K562 (cell line): Measurements from ENCODE around the gene IGF1R. TPM values are rescaled to one million over a fixed set of nuclear protein-coding genes. Genes with fewer than 3 reads are reported as not detected.

ENCODE experiments used
- ATAC-seq: fragments of 200-7000 bp; cut with Tn5 transposase; 3 replicates; pipeline ENCODE4 v1.9.1; 2020; ENCODE audit warnings: moderate library complexity
- BruUV-seq: library from RNA; stranded (reverse); fragments of 400-500 nt; replicated peaks from 2 replicates; lab custom pipeline; 2021; lab: Mats Ljungman, UMichigan
- CTCF ChIA-PET: fragments of 300-600 bp; formaldehyde crosslinking; extraction: SDS; loops from one replicate; lab custom pipeline; 2021; ENCODE audit warnings: low intra/inter-chr PET ratio; lab: Yijun Ruan, JAX
- POLR2A ChIA-PET: fragments of 300-600, 350-650 bp; sonication (Branson Sonifier 250); formaldehyde crosslinking; extraction: SDS; loops from one replicate; lab custom pipeline; 2021; ENCODE audit warnings: antibody characterized with exemption, inconsistent platforms; lab: Yijun Ruan, JAX
- DNase-seq, 4 experiments: peaks; one replicate each; pipeline versions ENCODE4 v3.0.0 to v3.0.0-alpha.2; 2011 to 2018; ENCODE audit warnings: low spot score in 3 of 4, mixed read lengths in 3 of 4; ENCODE audit errors: extremely low read depth in 1 of 4
- FAIRE-seq: peaks from 2 replicates; lab custom pipeline; 2011; peaks lifted over from hg19 to GRCh38; lab: Jason Lieb, UNC
- H2AFZ ChIP-seq: 2 replicates; pipeline ENCODE4 v1.6.0; 2011; ENCODE audit warnings: low read depth, low read length, control low read depth, inconsistent platforms
- H3K27ac ChIP-seq: fragments of 200-600 bp; 3 replicates; pipeline ENCODE4 v1.8.0; 2011; ENCODE audit warnings: low read depth, mild to moderate bottlenecking, control low read depth, inconsistent platforms, low read length, moderate library complexity, mixed read lengths; ENCODE audit errors: extremely low read depth
- H3K27me3 ChIP-seq, 2 experiments: fragments of 300-600 bp in 1 of 2; 2 replicates in 1 of 2; 3 replicates in 1 of 2; pipeline versions ENCODE4 v1.6.0 to v1.8.0; 2011; ENCODE audit warnings: inconsistent platforms in 2 of 2, low read length in 2 of 2, mild to moderate bottlenecking in 1 of 2, mixed read lengths in 1 of 2, moderate library complexity in 1 of 2; ENCODE audit not compliant: control insufficient read depth in 2 of 2, insufficient read depth in 2 of 2
- H3K36me3 ChIP-seq: fragments of 300-600 bp; 3 replicates; pipeline ENCODE4 v1.8.0; 2011; ENCODE audit warnings: mild to moderate bottlenecking, low read length, inconsistent platforms; ENCODE audit not compliant: control insufficient read depth, insufficient read depth
- H3K4me1 ChIP-seq, 2 experiments: fragments of 200-600 bp in 1 of 2; replicated peaks in 1 of 2; 2 replicates in 1 of 2; 3 replicates in 1 of 2; pipeline versions ENCODE4 v1.5.1 to v1.8.0; 2011; ENCODE audit warnings: inconsistent platforms in 2 of 2, low read length in 2 of 2, mild to moderate bottlenecking in 1 of 2, mixed read lengths in 1 of 2, moderate library complexity in 1 of 2; ENCODE audit not compliant: control insufficient read depth in 2 of 2, insufficient read depth in 2 of 2
- H3K4me2 ChIP-seq: 2 replicates; pipeline ENCODE4 v1.6.1; 2011; ENCODE audit warnings: low read length, control low read depth, inconsistent platforms, mixed read lengths; ENCODE audit not compliant: insufficient read depth
- H3K4me3 ChIP-seq: fragments of 200-600 bp; sonication (generic), shearing (Covaris generic); 2 replicates; pipeline ENCODE4 v1.5.1; 2016; ENCODE audit warnings: control low read depth, inconsistent platforms
- H3K79me2 ChIP-seq: fragments of 200-600 bp; 3 replicates; pipeline ENCODE4 v1.8.0; 2011; ENCODE audit warnings: low read length, inconsistent platforms; ENCODE audit not compliant: control insufficient read depth, insufficient read depth
- H3K9ac ChIP-seq, 2 experiments: 2 replicates each; pipeline versions ENCODE4 v1.6.0 to v1.6.1; 2011; ENCODE audit warnings: low read depth in 2 of 2, low read length in 2 of 2, control low read depth in 1 of 2, inconsistent platforms in 1 of 2, mild to moderate bottlenecking in 1 of 2, mixed read lengths in 1 of 2; ENCODE audit not compliant: insufficient read depth in 1 of 2
- H3K9me1 ChIP-seq: one replicate; pipeline ENCODE4 v1.6.0; 2011; ENCODE audit warnings: inconsistent platforms, mild to moderate bottlenecking, low read length, moderate library complexity; ENCODE audit not compliant: control insufficient read depth, insufficient read depth
- H3K9me3 ChIP-seq: replicated peaks from 2 replicates; pipeline ENCODE4 v1.5.1; 2011; ENCODE audit warnings: low read depth, low read length, inconsistent platforms; ENCODE audit not compliant: control insufficient read depth, insufficient read depth
- H4K20me1 ChIP-seq: replicated peaks from 2 replicates; pipeline ENCODE4 v1.6.1; 2011; ENCODE audit warnings: low read length, inconsistent platforms, mixed read lengths; ENCODE audit not compliant: control insufficient read depth, insufficient read depth
- CTCFL ChIP-seq: IDR thresholded peaks from 2 replicates; pipeline ENCODE4 v1.6.1; 2011; ENCODE audit warnings: borderline replicate concordance, low read depth, mild to moderate bottlenecking, moderate library complexity, low read length; ENCODE audit not compliant: insufficient read depth, poor library complexity, severe bottlenecking
- KDM4B ChIP-seq, 2 experiments: fragments of 450-650 bp in 1 of 2; sonication (generic) in 1 of 2; IDR thresholded peaks; 2 replicates each; pipeline ENCODE4 v1.6.1; 2016 to 2017; ENCODE audit warnings: borderline replicate concordance in 2 of 2, antibody characterized with exemption in 1 of 2, low read depth in 1 of 2, mild to moderate bottlenecking in 1 of 2
- KDM5B ChIP-seq: fragments of 200-600 bp; sonication (generic); IDR thresholded peaks from 2 replicates; pipeline ENCODE4 v1.6.1; 2012; ENCODE audit warnings: low read depth, mild to moderate bottlenecking, moderate library complexity, low read length, control low read depth, inconsistent platforms; ENCODE audit not compliant: insufficient replicate concordance
- POLR2AphosphoS5 ChIP-seq: IDR thresholded peaks from 2 replicates; pipeline ENCODE4 v1.6.1; 2011; ENCODE audit warnings: mild to moderate bottlenecking, low read depth, low read length, moderate library complexity; ENCODE audit not compliant: control insufficient read depth, insufficient read depth
- RBM25 ChIP-seq: fragments of 200-400 bp; formaldehyde crosslinking; IDR thresholded peaks from 2 replicates; pipeline ENCODE4 v1.6.1; 2018; ENCODE audit warnings: low read length, low read depth, moderate library complexity; ENCODE audit not compliant: severe bottlenecking
- ZNF143 ChIP-seq: sonication (generic); formaldehyde crosslinking; IDR thresholded peaks from 2 replicates; pipeline ENCODE4 v1.9.0; 2022; ENCODE audit warnings: mild to moderate bottlenecking, missing genetic modification reagents
- ZNF165 ChIP-seq: fragments of 250-450 bp; sonication (Bioruptor Pico); IDR thresholded peaks from 2 replicates; pipeline ENCODE4 v1.4.0; 2020; ENCODE audit warnings: borderline replicate concordance
- ZNF184 ChIP-seq: sonication (generic); formaldehyde crosslinking; IDR thresholded peaks from 2 replicates; pipeline ENCODE4 v1.5.0; 2020; ENCODE audit warnings: missing genetic modification reagents
- WGBS: fragments of 100-300 bp; shearing (Covaris generic); methylation state at CpG from one replicate; pipeline ENCODE4 v1.1.6; 2016; ENCODE audit warnings: low coverage, mixed read lengths; ENCODE audit not compliant: insufficient coverage; ENCODE audit errors: missing lambda C conversion rate; 5-methylcytosine and 5-hydroxymethylcytosine counted together
- in situ Hi-C: fragments of 300-500 bp; cut with MboI; formaldehyde crosslinking; loops from 4 replicates; pipeline ENCODE4 v1.15.0; 2018; ENCODE audit warnings: inconsistent platforms, mixed read lengths
- intact Hi-C: fragments of 100-400 bp; cut with micrococcal nuclease; formaldehyde crosslinking; loops from 2 replicates; pipeline ENCODE4 v1.14.2; 2022
- polyA plus RNA-seq, 8 experiments: library from polyadenylated mRNA; depleted of rRNA in 4 of 8; stranded (reverse) in 5 of 8; unstranded in 3 of 8; fragments of >200 nt; fragmentation: Nextera tagmentation in 2 of 8; fragmentation: Illumina TruSeq in 1 of 8; extraction: Ambion mirVana in 2 of 8; extraction: Trizol in 1 of 8; gene quantifications; 2 replicates each; pipeline versions ENCODE4 v1.2.1 to v1.2.3, GENCODE V29; 2011 to 2014; ENCODE audit warnings: inconsistent platforms in 1 of 8, missing spikeins in 1 of 8
- total RNA-seq, 7 experiments: library from RNA; depleted of rRNA in 6 of 7; stranded (reverse); fragments of >200 nt in 6 of 7; fragmentation: Illumina TruSeq in 2 of 7; extraction: Trizol in 2 of 7; gene quantifications; 2 replicates each; pipeline versions ENCODE4 v1.2.1 to v1.2.3, GENCODE V29; 2011 to 2021; ENCODE audit warnings: low replicate concordance in 1 of 7

IGF1R gene
- total and polyA plus RNA-seq, 9 of the 15 experiments (the other 6 are each of a cell fraction or from before 2014, with no cell fraction given): 0.35 to 8.0 (median 1.6) TPM

- H3K4me3 ChIP-seq: no peak overlapping the region
- DNase-seq (no peak), ATAC-seq (no peak), FAIRE-seq (no peak)
- in situ Hi-C loops (no loop called here), intact Hi-C loops (no loop called here)
- peaks cover 0 to 11% of the 10 kb centered on the region in 2 experiments; a peak in 2 of 5 replicates for H3K27me3 ChIP-seq
- POLR2A ChIA-PET: no interaction called here
- 8% methylated on average over 2 of the region's 2 CpGs for WGBS
- H3K4me2 ChIP-seq: no peak overlapping the region
- no peak overlapping the region for H2AFZ ChIP-seq
- no peaks in the 10 kb centered on the region for H3K36me3 ChIP-seq
- no peak overlapping the region for H3K27ac ChIP-seq
- H3K79me2 ChIP-seq: no peaks in the 10 kb centered on the region
- no TSS peak for BruUV-seq
- no peaks in the 10 kb centered on the region for H3K9me3 ChIP-seq
- H3K9me1 ChIP-seq: no peaks in the 10 kb centered on the region
- no peaks in the 10 kb centered on the region for H3K4me1 ChIP-seq
- H4K20me1 ChIP-seq: no peaks in the 10 kb centered on the region
- H3K9ac ChIP-seq: no peak overlapping the region
- CTCF ChIA-PET: no interaction called here
- TF ChIP-seq POLR2AphosphoS5: no peak
- no peak for TF ChIP-seq KDM4B (IDR thresholded peaks at IDR 0.05; ENCODE audit: borderline replicate concordance in 2 of 2, low read depth in 1 of 2)
- TF ChIP-seq RBM25: peak; percentile 45
- TF ChIP-seq ZNF184 (CRISPR knock-in tag): no peak
- TF ChIP-seq CTCFL: no peak
- TF ChIP-seq KDM5B: no peak
- TF ChIP-seq ZNF165: no peak
- no peak for TF ChIP-seq ZNF143 (CRISPR knock-in tag)
These were observed 350.9 kb downstream of the IGF1R start for GRCh38 chr15:98999233-98999632.
